Activated CD8-positive, alpha-beta memory T cell treated with anti-CD3 and anti-CD28 coated beads, Interleukin-2, amount 50 U/mL, for 1 hour (primary cell): ENCODE results near the gene CHRNA10.

Experiments
- DNase-seq: peaks from one replicate; pipeline ENCODE4 v3.0.0-alpha.2; 2020; ENCODE audit errors: extremely low read depth

CHRNA10 gene

GRCh38 chr11:3632070-3632660 lies 39.0 kb downstream of the CHRNA10 start:
- DNase-seq = no peak

DNA sequence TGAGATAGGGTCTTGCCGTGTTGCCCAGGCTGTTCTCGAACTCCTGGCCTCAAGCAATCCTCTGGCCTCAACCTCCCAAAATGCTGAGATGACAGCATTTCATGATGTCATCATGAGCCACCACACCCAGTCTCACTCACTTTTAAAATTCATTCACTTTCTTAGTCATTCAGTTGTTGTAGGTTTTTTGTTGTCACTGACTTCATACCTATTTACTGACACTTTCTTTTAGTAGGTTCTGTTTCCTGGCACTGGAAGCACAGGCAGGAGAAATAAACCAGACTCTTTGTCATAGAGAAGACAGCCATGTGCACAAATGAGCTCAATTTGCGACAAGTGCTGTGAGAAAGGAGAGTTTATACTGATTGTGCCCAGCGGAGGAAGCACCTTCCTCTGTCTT lies 39.9 kb downstream of the CHRNA10 start:
- DNase-seq = no peak

DNA sequence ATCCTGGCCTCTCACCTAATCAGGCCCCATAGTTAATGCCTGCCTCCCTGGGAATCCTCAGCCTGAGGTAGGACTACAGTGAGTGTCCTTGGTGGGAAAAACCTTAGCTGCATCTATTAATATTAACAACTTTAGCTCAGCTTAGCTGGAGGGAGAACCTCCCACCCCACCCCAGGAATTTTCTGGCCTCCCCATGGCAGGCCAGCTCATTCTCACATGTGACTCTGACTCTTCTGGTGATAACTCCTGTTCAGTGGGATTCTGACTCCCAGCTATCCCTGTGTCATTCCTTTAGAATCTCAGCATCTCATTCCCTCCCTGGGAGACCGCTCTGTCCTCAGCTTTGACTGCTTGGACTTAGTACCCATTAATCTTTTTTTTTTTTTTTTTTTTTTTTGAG lies 43.9 kb downstream of the CHRNA10 start:
- no peak for DNase-seq

DNA sequence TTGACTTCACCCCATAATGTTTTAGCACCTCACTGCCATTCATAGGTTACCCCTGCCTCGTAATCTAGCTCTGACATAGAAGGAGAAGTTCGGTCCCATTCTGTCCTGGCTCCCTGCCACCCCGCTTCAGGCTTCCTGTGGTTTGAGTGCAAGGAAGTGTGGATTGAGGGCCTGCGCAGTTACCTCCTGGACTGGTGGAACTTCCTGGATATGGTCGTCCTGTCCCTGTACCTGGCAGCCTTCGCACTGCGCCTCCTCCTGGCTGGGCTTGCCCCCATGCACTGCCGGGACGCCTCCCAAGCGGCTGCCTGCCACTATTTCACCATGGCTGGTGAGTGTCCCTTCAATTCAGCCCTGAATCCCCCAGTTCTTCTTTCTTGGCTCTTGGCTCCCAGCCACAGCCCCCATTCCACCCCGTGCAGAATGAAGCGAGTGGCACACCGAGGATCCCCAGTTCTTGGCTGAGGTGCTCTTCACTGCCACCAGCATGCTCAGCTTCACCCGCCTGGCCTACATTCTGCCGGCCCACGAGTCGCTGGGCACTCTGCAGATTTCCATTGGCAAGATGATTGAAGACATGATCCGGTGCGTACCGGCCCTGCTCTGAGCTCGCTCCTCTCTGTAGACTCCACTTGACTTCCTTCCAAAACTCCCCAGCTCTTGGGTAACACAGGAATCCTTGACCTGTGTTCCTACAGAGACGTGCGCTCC lies 44.8 kb downstream of the CHRNA10 start:
- no peak for DNase-seq

DNA sequence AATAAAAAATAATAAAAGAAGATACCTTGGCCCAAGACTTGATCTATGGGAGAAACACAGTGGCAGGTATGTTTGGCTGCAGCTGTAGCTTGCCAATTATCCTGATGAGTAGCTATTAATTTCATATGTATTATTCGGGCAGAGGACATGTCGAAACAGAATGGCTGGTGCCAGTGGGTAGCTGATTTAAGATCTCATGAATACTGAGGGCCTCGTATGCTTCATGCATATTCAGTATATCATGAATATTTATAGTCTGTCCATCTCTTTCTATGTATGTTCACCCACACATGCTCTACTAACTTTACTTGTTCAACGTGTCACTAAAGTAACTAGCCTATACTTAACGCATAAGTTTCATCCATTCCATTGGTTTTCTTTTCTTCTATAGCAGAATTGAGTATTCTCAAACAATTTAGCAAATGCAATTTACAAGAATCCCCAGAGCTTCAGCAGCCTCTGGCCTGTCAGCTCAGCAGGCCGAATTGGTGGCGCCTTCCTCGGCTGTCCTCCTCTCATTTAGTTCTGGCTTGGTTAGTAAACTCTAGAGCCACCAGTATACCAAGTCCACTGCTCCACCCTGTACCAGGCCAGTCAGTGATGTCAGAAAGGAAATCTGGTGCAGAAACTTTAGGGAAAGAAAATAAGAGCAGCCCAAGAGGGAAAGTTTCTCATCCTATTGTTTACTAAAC lies 47.3 kb downstream of the CHRNA10 start:
- DNase-seq = no peak

DNA sequence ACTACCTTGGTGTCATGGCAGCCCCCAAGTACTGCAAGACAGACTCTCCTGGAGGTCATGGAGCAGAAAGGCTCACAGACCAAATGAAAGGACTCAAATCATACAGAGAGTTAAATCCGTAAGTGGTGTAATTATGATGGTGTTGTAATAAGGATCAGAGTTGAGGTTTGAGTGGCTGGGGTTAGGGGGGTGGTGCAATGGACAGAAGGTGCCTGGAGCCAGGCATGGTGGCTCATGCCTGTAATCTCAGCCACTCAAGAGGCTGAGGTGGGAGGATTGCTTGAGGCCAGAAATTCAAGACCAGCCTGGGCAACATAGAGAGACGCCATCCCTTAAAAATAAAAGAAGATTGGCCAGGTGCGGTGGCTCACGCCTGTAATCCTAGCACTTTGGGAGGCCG lies 48.1 kb downstream of the CHRNA10 start:
- DNase-seq = no peak

- DNase-seq = no peak
Measured at GRCh38 chr11:3622521-3622920, 48.7 kb downstream of the CHRNA10 start.

DNA sequence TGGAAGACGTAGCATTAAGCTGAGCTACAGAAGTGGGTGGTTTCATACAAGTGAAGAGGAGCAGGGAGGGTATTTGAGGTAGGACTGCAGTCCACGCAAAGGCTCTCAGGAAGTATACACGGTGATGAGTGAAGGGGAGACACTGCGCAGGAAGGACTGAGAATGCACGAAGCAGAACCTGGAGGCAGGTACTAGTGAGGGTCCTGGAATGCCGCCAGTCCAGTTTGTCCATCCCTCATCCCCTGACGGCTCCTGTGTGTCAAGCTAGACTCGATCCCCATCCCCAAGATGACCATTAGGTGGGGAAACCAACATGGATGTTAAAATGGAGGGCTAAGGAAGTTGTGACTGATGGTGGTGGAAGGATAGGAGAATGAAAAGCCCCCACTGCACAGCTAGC lies 53.2 kb downstream of the CHRNA10 start:
- DNase-seq = no peak

- no peak for DNase-seq
Measured at GRCh38 chr11:3616721-3617460, 54.3 kb downstream of the CHRNA10 start.

DNA sequence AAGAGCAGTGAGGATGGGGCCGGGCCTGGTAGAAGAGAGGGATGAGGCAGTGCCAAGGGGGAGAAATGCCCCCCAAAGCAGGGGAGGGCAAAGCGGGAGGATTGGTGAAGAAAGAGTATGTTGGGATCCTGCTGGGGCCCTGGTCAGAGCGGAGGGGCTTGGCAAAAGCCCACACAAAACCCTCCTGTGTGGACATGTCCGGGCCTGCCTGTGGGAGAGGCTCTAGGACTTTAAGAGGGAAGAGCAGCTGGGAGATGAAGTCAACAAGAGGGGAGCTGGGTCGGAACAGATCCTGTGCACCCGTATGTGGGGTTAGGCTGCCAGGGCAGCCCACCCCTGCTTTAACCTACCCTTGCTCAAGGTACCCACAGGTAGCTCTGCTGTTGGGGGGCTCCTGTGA lies 55.2 kb downstream of the CHRNA10 start:
- DNase-seq = no peak
